HCT116 (cell line): ENCODE measurements around the gene APBA2. TPM values are rescaled to one million over a fixed set of nuclear protein-coding genes. Genes with fewer than 3 reads are reported as not detected.

Source experiments
- ATAC-seq: fragments of 200-7000 bp; cut with Tn5 transposase; 2 replicates; pipeline ENCODE4 v1.9.1; 2020; ENCODE audit warnings: mild to moderate bottlenecking, moderate library complexity
- BruUV-seq: library from RNA; stranded (reverse); fragments of 400-500 nt; replicated peaks from 2 replicates; lab custom pipeline; 2021; lab: Mats Ljungman, UMichigan
- CTCF ChIA-PET: fragments of 300-600 bp; sonication (Branson Sonifier 250); formaldehyde crosslinking; loops from one replicate; lab custom pipeline; 2021; ENCODE audit warnings: antibody characterized with exemption; lab: Charles Lee
- POLR2A ChIA-PET: fragments of 300-600, 350-600 bp; sonication (Branson Sonifier 250); formaldehyde crosslinking; loops from one replicate; lab custom pipeline; 2021; ENCODE audit warnings: antibody characterized with exemption; lab: Charles Lee
- RAD21 ChIA-PET, 2 experiments: fragments of 300-600 bp; sonication (Branson Sonifier 250); formaldehyde crosslinking; loops; one replicate each; lab custom pipeline; 2023; ENCODE audit warnings: low total read pairs in 2 of 2; ENCODE audit not compliant: uncharacterized antibody in 2 of 2, unreplicated experiment in 2 of 2, low non-redundant PET in 1 of 2; lab: Charles Lee
- DNase-seq: peaks from one replicate; pipeline ENCODE4 v3.0.0-alpha.2; 2010; ENCODE audit warnings: low read depth, low spot score
- H2AFZ ChIP-seq: fragments of 200-600 bp; shearing (Covaris generic), sonication (generic); 2 replicates; pipeline ENCODE4 v1.6.1; 2017; ENCODE audit warnings: low read depth, mixed run types, mixed read lengths, antibody characterized with exemption, low read length; ENCODE audit not compliant: poor library complexity, severe bottlenecking
- H3K27ac ChIP-seq: 2 replicates; pipeline ENCODE4 v1.5.1; 2012; ENCODE audit warnings: low read depth, low read length
- H3K27me3 ChIP-seq: fragments of 200-600 bp; sonication (generic); 2 replicates; pipeline ENCODE4 v1.6.1; 2016; ENCODE audit warnings: mixed run types, low read length, mixed read lengths; ENCODE audit not compliant: insufficient read depth
- H3K36me3 ChIP-seq, 2 experiments: fragments of 200-500 bp in 1 of 2; fragments of 200-600 bp in 1 of 2; sonication (Bioruptor generic) in 1 of 2; sonication (generic) in 1 of 2; 2 replicates each; pipeline versions ENCODE4 v1.5.1 to v1.6.1; 2014 to 2016; ENCODE audit warnings: low read length in 2 of 2, inconsistent platforms in 1 of 2, mixed read lengths in 1 of 2, mixed run types in 1 of 2; ENCODE audit not compliant: insufficient read depth in 2 of 2, control insufficient read depth in 1 of 2
- H3K4me1 ChIP-seq, 2 experiments: fragments of 200-600 bp in 1 of 2; sonication (generic) in 1 of 2; 2 replicates each; pipeline versions ENCODE4 v1.5.1 to v1.6.1; 2012 to 2017; ENCODE audit warnings: low read length in 2 of 2, inconsistent platforms in 1 of 2, mild to moderate bottlenecking in 1 of 2, mixed read lengths in 1 of 2, mixed run types in 1 of 2, moderate library complexity in 1 of 2; ENCODE audit not compliant: insufficient read depth in 2 of 2, control insufficient read depth in 1 of 2
- H3K4me2 ChIP-seq: fragments of 200-600 bp; sonication (generic); 2 replicates; pipeline ENCODE4 v1.6.1; 2017; ENCODE audit warnings: mixed run types, low read length, mixed read lengths
- H3K4me3 ChIP-seq, 2 experiments: fragments of 200-600 bp in 1 of 2; sonication (generic) in 1 of 2; replicated peaks in 1 of 2; 2 replicates each; pipeline ENCODE4 v1.5.1; 2011 to 2016; ENCODE audit warnings: low read length in 2 of 2, control low read depth in 1 of 2, low read depth in 1 of 2, mild to moderate bottlenecking in 1 of 2, mixed read lengths in 1 of 2, mixed run types in 1 of 2
- H3K79me2 ChIP-seq: fragments of 200-600 bp; sonication (generic); 2 replicates; pipeline ENCODE4 v1.6.1; 2017; ENCODE audit warnings: mild to moderate bottlenecking, mixed run types, low read length, moderate library complexity, mixed read lengths; ENCODE audit not compliant: insufficient read depth
- H3K9ac ChIP-seq: fragments of 200-600 bp; sonication (generic); 2 replicates; pipeline ENCODE4 v1.6.1; 2016; ENCODE audit warnings: low read length, mixed read lengths
- H3K9me2 ChIP-seq: fragments of 200-600 bp; sonication (generic), shearing (Covaris generic); 2 replicates; pipeline ENCODE4 v1.6.1; 2017; ENCODE audit warnings: mixed run types, mild to moderate bottlenecking, moderate library complexity; ENCODE audit not compliant: insufficient read depth
- H3K9me3 ChIP-seq, 2 experiments: fragments of 200-500 bp in 1 of 2; fragments of 200-600 bp in 1 of 2; sonication (Bioruptor generic) in 1 of 2; sonication (generic) in 1 of 2; 2 replicates each; pipeline ENCODE4 v1.6.1; 2014 to 2017; ENCODE audit warnings: low read length in 2 of 2, mixed read lengths in 2 of 2, inconsistent platforms in 1 of 2, low read depth in 1 of 2, mild to moderate bottlenecking in 1 of 2, mixed run types in 1 of 2, moderate library complexity in 1 of 2; ENCODE audit not compliant: control insufficient read depth in 1 of 2, insufficient read depth in 1 of 2
- H4K20me1 ChIP-seq: fragments of 200-600 bp; sonication (generic), shearing (Covaris generic); 2 replicates; pipeline ENCODE4 v1.6.1; 2017; ENCODE audit warnings: mixed run types, mild to moderate bottlenecking, moderate library complexity; ENCODE audit not compliant: insufficient read depth
- ATF3 ChIP-seq: IDR thresholded peaks from 2 replicates; pipeline ENCODE4 v1.6.1; 2012
- CTCF ChIP-seq, 3 experiments: fragments of 200-600 bp in 1 of 3; sonication (generic) in 1 of 3; IDR thresholded peaks in 2 of 3; conservative IDR thresholded peaks in 1 of 3; 2 replicates each; pipeline ENCODE4 v1.5.1; 2012 to 2017; ENCODE audit warnings: low read depth in 2 of 3, low read length in 2 of 3, antibody characterized with exemption in 1 of 3, borderline replicate concordance in 1 of 3, control low read depth in 1 of 3, mild to moderate bottlenecking in 1 of 3, mixed read lengths in 1 of 3, mixed run types in 1 of 3, moderate library complexity in 1 of 3; ENCODE audit not compliant: insufficient read depth in 1 of 3
- EZH2phosphoT487 ChIP-seq: fragments of 200-600 bp; IDR thresholded peaks from 2 replicates; pipeline ENCODE4 v1.6.1; 2018; ENCODE audit warnings: antibody characterized with exemption, borderline replicate concordance
- JUND ChIP-seq: IDR thresholded peaks from 2 replicates; pipeline ENCODE4 v1.6.1; 2012
- POLR2AphosphoS5 ChIP-seq: IDR thresholded peaks from 2 replicates; pipeline ENCODE4 v1.6.1; 2011; ENCODE audit warnings: mild to moderate bottlenecking, low read depth, low read length, moderate library complexity
- RAD21 ChIP-seq: IDR thresholded peaks from 2 replicates; pipeline ENCODE4 v1.6.1; 2012; ENCODE audit warnings: low read depth, mild to moderate bottlenecking
- SP1 ChIP-seq: IDR thresholded peaks from 2 replicates; pipeline ENCODE4 v1.6.1; 2012; ENCODE audit warnings: low read depth
- SRF ChIP-seq: IDR thresholded peaks from 2 replicates; pipeline ENCODE4 v1.6.1; 2012; ENCODE audit warnings: low read depth
- ZNF274 ChIP-seq: fragments of 200-500 bp; sonication (Bioruptor generic); IDR thresholded peaks from 2 replicates; pipeline ENCODE4 v1.6.1; 2014; ENCODE audit warnings: mild to moderate bottlenecking, low read depth, low read length, inconsistent platforms
- intact Hi-C: fragments of 100-400 bp; cut with micrococcal nuclease; formaldehyde crosslinking; loops from 2 replicates; pipeline ENCODE4 v1.10.0; 2022
- total RNA-seq: library from RNA; stranded (reverse); gene quantifications from one replicate; pipeline ENCODE4 v1.2.1, GENCODE V29; 2021; ENCODE audit not compliant: unreplicated experiment

Gene APBA2
- total RNA-seq, 1 experiment from 2014 or later, result 0.47 TPM

- H3K4me2 ChIP-seq, result peak overlapping the region; percentile 17; the same call in 1 of the 2 replicates
- H3K4me1 ChIP-seq, result peaks cover 6 to 13% of the 10 kb centered on the region in 2 experiments; a peak in 3 of 4 replicates
- no peaks in the 10 kb centered on the region for H4K20me1 ChIP-seq
- ATAC-seq (peak; percentile 87), DNase-seq (peak; percentile 63)
- no peak overlapping the region for H3K4me3 ChIP-seq
- intact Hi-C loops, result no loop called here
- H3K36me3 ChIP-seq, result no peaks in the 10 kb centered on the region
- RAD21 ChIA-PET, result no interaction called here
- H3K9me2 ChIP-seq, result no peaks in the 10 kb centered on the region
- POLR2A ChIA-PET, result no interaction called here
- peak; percentile 38 for TF ChIP-seq RAD21
- no peak for TF ChIP-seq JUND
- peak; percentile 14 to 62 (median 58); a peak in 4 of 6 replicates for TF ChIP-seq CTCF (IDR thresholded peaks at IDR 0.05 in 2 of 3, conservative IDR thresholded peaks at IDR 0.05 in 1 of 3; ENCODE audit: borderline replicate concordance in 1 of 3, insufficient read depth in 1 of 3, low read depth in 2 of 3, low read length in 2 of 3)
- no peaks in the 10 kb centered on the region for H3K27me3 ChIP-seq
- CTCF ChIA-PET, result interaction anchor here (1.4 kb wide), 2 partner anchors 16 to 175 kb away, joined by 3 to 4 read pairs; no protein-coding TSS in a partner anchor
- no peak overlapping the region for H3K9ac ChIP-seq
- no peaks in the 10 kb centered on the region for H3K79me2 ChIP-seq
- BruUV-seq, result no TSS peak
- H3K9me3 ChIP-seq, result no peaks in the 10 kb centered on the region
- no peak overlapping the region for H2AFZ ChIP-seq
- no peak overlapping the region for H3K27ac ChIP-seq
These were observed 32.6 kb downstream of the APBA2 start for GRCh38 chr15:28918141-28918983.

- Histone ChIP-seq H3K36me3 (no peaks in the 10 kb centered on the region), H3K79me2 (no peaks in the 10 kb centered on the region), H3K27me3 (0 out of 2 replicates have a peak, but pooled peaks cover 1% of the 10 kb centered on the region), H3K4me2 (peak overlapping the region; percentile 32), H3K9ac (no peak overlapping the region), H3K9me3 (no peaks in the 10 kb centered on the region), H3K9me2 (no peaks in the 10 kb centered on the region), H3K4me1 (peaks cover 6 to 13% of the 10 kb centered on the region in 2 experiments; a peak in 3 of 4 replicates), H3K27ac (no peak overlapping the region), H4K20me1 (no peaks in the 10 kb centered on the region), H3K4me3 (no peak overlapping the region), H2AFZ (no peak overlapping the region)
- CTCF ChIA-PET, result interaction anchor here (0.9 to 1.4 kb wide), 3 partner anchors 12 to 174 kb away, joined by 3 to 4 read pairs (median 3); no protein-coding TSS in a partner anchor
- intact Hi-C loops, result no loop called here
- DNase-seq (no peak), ATAC-seq (no peak)
- POLR2A ChIA-PET, result no interaction called here
- TF ChIP-seq POLR2AphosphoS5 (no peak), SP1 (no peak), SRF (no peak), ZNF274 (no peak), ATF3 (no peak), EZH2phosphoT487 (no peak)
- RAD21 ChIA-PET, result no interaction called here
- BruUV-seq, result no TSS peak
These were observed 33.4 kb downstream of the APBA2 start for GRCh38 chr15:28919201-28919635.
